Tibial nerve (tissue), 4 donors: Measurements from ENCODE around the gene CXCR6. TPM values are rescaled to one million over a fixed set of nuclear protein-coding genes. Genes with fewer than 3 reads are reported as not detected.

Experiments
- DNase-seq, 2 donors: peaks; one replicate each; pipeline ENCODE4 v3.0.0-alpha.2; 2019; ENCODE audit warnings: low spot score in 2 of 2
- H3K27ac ChIP-seq, 4 donors: fragments of 200-600 bp; sonication (generic) in 3 of 4; one replicate each; pipeline ENCODE4 v1.5.1; 2017 to 2019; ENCODE audit warnings: mild to moderate bottlenecking in 1 of 4
- H3K27me3 ChIP-seq, 2 donors: fragments of 200-600 bp; sonication (generic) in 1 of 2; one replicate each; pipeline versions ENCODE4 v1.5.1 to v1.6.0; 2017 to 2019
- H3K36me3 ChIP-seq, 3 donors: fragments of 200-600 bp; sonication (generic); one replicate each; pipeline ENCODE4 v1.5.1; 2018 to 2019
- H3K4me1 ChIP-seq, 4 donors: fragments of 200-600 bp; sonication (generic) in 3 of 4; one replicate each; pipeline ENCODE4 v1.5.1; 2017 to 2019
- H3K4me3 ChIP-seq, 4 donors: fragments of 200-600 bp; sonication (generic) in 3 of 4; one replicate each; pipeline ENCODE4 v1.5.1; 2017 to 2019; ENCODE audit warnings: mild to moderate bottlenecking in 1 of 4, moderate library complexity in 1 of 4
- H3K9me3 ChIP-seq, 4 donors: fragments of 200-600 bp; sonication (generic) in 3 of 4; one replicate each; pipeline ENCODE4 v1.5.1; 2017 to 2019
- CTCF ChIP-seq, 5 experiments: fragments of 200-600 bp in 3 of 5; fragments of 450-650 bp in 2 of 5; sonication (generic) in 3 of 5; IDR thresholded peaks; one replicate each; pipeline ENCODE4 v1.5.1; 2016 to 2019; ENCODE audit warnings: antibody characterized with exemption in 5 of 5, mild to moderate bottlenecking in 3 of 5, moderate library complexity in 2 of 5
- EP300 ChIP-seq, 2 donors: sonication (generic); formaldehyde crosslinking; IDR thresholded peaks; one replicate each; pipeline ENCODE4 v1.6.1; 2017; ENCODE audit warnings: antibody characterized with exemption in 2 of 2, mild to moderate bottlenecking in 1 of 2
- POLR2A ChIP-seq, 2 donors: fragments of 450-650 bp; IDR thresholded peaks; one replicate each; pipeline ENCODE4 v1.6.1; 2017; ENCODE audit warnings: antibody characterized with exemption in 2 of 2, mild to moderate bottlenecking in 2 of 2, moderate library complexity in 2 of 2
- WGBS, 2 donors: methylation state at CpG; one replicate each; pipeline ENCODE4 v1.1.5; 2018; 5-methylcytosine and 5-hydroxymethylcytosine counted together
- total RNA-seq, 4 donors: library from RNA; depleted of rRNA; stranded (reverse); fragments of >200 nt; gene quantifications; one replicate each; pipeline ENCODE4 v1.1.0, GENCODE V29; 2016

The CXCR6 gene
- total RNA-seq, 4 donors from 2014 or later, result 0.87 to 2.7 (median 2.1) TPM; not detected in 1

GRCh38 chr3:45948311-45948781 is 5.1 kb downstream of the CXCR6 start:
- Histone ChIP-seq H3K9me3 (no peaks in the 10 kb centered on the region), H3K4me1 (no peaks in the 10 kb centered on the region), H3K36me3 (peaks cover 3 to 92% (median 9%) of the 10 kb centered on the region in 3 donors), H3K27me3 (no peaks in the 10 kb centered on the region), H3K27ac (no peak overlapping the region), H3K4me3 (no peak overlapping the region)
- TF ChIP-seq POLR2A (IDR thresholded peaks at IDR 0.05) (no peak), EP300 (IDR thresholded peaks at IDR 0.05) (no peak), CTCF (IDR thresholded peaks at IDR 0.05) (no peak)
- no peak for DNase-seq
- WGBS, 2 donors, result 70 to 89% methylated on average over 6 of the region's 6 CpGs

- H3K27ac ChIP-seq, result no peak overlapping the region
- no peaks in the 10 kb centered on the region for H3K9me3 ChIP-seq
- no peak overlapping the region for H3K4me3 ChIP-seq
- WGBS, 2 donors, result 96 to 97% methylated on average over 6 of the region's 6 CpGs
- H3K36me3 ChIP-seq, result peaks cover 3 to 94% (median 13%) of the 10 kb centered on the region in 3 donors
- H3K4me1 ChIP-seq, result no peaks in the 10 kb centered on the region
- H3K27me3 ChIP-seq, result no peaks in the 10 kb centered on the region
- DNase-seq, result no peak
- TF ChIP-seq POLR2A (IDR thresholded peaks at IDR 0.05) (no peak), CTCF (IDR thresholded peaks at IDR 0.05) (no peak), EP300 (IDR thresholded peaks at IDR 0.05) (no peak)
These were observed 5.6 kb downstream of the CXCR6 start for GRCh38 chr3:45948881-45949280.

GRCh38 chr3:45949432-45949831 is 6.2 kb downstream of the CXCR6 start:
- no peak overlapping the region for H3K27ac ChIP-seq
- H3K27me3 ChIP-seq, result no peaks in the 10 kb centered on the region
- no peak for DNase-seq
- TF ChIP-seq EP300 (IDR thresholded peaks at IDR 0.05) (no peak), POLR2A (IDR thresholded peaks at IDR 0.05) (no peak), CTCF (IDR thresholded peaks at IDR 0.05) (no peak)
- no peaks in the 10 kb centered on the region for H3K4me1 ChIP-seq
- H3K4me3 ChIP-seq, result no peak overlapping the region
- WGBS, 2 donors, result 92 to 98% methylated on average over 4 of the region's 4 CpGs
- peaks cover 4 to 99% (median 17%) of the 10 kb centered on the region in 3 donors for H3K36me3 ChIP-seq
- H3K9me3 ChIP-seq, result no peaks in the 10 kb centered on the region

- Histone ChIP-seq H3K4me3 (no peak overlapping the region), H3K9me3 (no peaks in the 10 kb centered on the region), H3K27ac (peak overlapping the region in 1 of 4 donors; percentile 53), H3K4me1 (no peaks in the 10 kb centered on the region), H3K27me3 (no peaks in the 10 kb centered on the region), H3K36me3 (peaks cover 9 to 100% (median 24%) of the 10 kb centered on the region in 3 donors)
- no peak for DNase-seq
- TF ChIP-seq POLR2A (IDR thresholded peaks at IDR 0.05) (no peak), EP300 (IDR thresholded peaks at IDR 0.05) (no peak), CTCF (IDR thresholded peaks at IDR 0.05) (no peak)
- 100% methylated on average over 1 to 2 of the region's 2 CpGs for WGBS, 2 donors
These were observed 6.9 kb downstream of the CXCR6 start for GRCh38 chr3:45950131-45950530.

GRCh38 chr3:45950686-45951600 is 7.7 kb downstream of the CXCR6 start:
- no peak for DNase-seq
- no peak for TF ChIP-seq POLR2A (IDR thresholded peaks at IDR 0.05)
- H3K4me1 ChIP-seq, result no peaks in the 10 kb centered on the region
- 98 to 100% methylated on average over 5 to 6 of the region's 6 CpGs for WGBS, 2 donors
- no peak overlapping the region for H3K27ac ChIP-seq
- H3K9me3 ChIP-seq, result no peaks in the 10 kb centered on the region
- peaks cover 10 to 100% (median 30%) of the 10 kb centered on the region in 3 donors for H3K36me3 ChIP-seq
- no peak overlapping the region for H3K4me3 ChIP-seq
- no peaks in the 10 kb centered on the region for H3K27me3 ChIP-seq
